Activated gamma-delta T cell treated with Interleukin-2 at 50 U/mL for 16 hours (primary cell): ENCODE data around the gene CRK.
"Not testable (repeated sequence)": the region's sequence is repeated elsewhere in the genome, so short reads cannot be mapped to it uniquely, and the experiment has no call there.

ENCODE experiments used
- DNase-seq: peaks from one replicate; pipeline ENCODE4 v3.0.0-alpha.2; 2020

The CRK gene

GRCh38 chr17:1462164-1463112 lies 6.4 kb upstream of the CRK start:
- DNase-seq, result no peak

GRCh38 chr17:1461198-1461944 lies 5.3 kb upstream of the CRK start:
- DNase-seq, result no peak

- no peak for DNase-seq
Measured at GRCh38 chr17:1460233-1460632, 4.2 kb upstream of the CRK start.

DNA sequence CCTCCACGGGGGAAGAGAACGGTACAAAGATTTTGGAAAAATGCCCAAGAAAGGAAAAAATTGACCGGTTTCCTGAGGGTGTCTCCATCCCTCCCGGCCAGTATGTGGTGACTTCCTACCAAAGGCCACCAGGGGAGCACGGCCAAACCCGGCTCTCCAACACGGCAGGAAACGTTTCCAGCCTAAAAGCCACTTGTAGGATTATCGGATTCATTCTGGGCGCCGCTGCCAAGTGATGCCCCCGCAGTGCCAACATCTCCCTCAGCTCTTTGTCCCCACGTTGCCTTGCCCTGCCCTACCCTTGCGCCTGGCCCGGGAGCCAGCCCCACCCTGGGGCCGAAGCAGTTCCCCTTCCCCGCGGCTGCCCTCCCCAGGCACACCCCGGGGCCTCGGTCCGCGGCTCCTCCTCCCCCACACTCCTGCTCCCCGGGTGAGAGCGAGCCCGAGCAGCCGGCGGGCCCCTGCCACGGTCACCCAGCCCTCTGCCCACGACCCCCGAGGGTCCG lies 688 bp downstream of the CRK start:
- DNase-seq, result peak; percentile 13

- no peak for DNase-seq
Measured at GRCh38 chr17:1454541-1454940, 1.5 kb downstream of the CRK start.

DNA sequence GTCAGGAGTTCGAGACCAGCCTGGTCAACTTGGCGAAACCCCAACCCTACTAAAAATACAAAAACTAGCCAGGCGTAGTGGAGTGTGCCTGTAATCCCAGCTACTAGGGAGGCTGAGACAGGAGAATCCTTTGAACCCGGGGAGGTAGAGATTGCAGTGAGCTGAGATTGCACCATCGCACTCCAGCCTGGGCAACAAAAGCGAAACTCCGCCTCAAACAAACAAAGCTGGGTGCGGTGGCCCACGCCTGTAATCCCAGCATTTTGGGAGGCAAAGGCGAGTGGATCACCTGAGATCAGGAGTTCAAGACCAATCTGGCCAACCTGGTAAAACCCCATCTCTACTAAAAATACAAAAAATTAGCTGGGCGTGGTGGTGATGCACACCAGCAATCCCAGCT lies 2.3 kb downstream of the CRK start:
- not testable (repeated sequence) for DNase-seq

DNA sequence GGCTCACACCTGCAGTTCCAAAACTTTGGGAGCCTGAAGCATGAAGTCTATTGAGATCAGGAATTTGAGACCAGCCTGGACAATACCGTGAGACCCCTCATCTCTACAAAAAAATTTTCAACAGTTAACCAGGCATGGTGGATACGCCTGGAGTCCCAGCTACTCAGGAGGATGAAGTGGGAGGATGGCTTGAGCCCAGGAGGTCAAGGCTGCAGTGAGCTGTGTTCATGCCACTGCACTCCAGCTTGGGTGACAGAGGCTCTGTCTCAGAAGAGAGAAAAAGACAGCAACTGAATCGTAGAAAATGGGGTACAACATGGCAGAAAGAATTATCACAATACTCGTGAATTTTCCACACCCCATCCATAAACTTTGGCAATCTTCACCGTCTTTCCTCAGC lies 3.2 kb downstream of the CRK start:
- no peak for DNase-seq

- not testable (repeated sequence) for DNase-seq
Measured at GRCh38 chr17:1450261-1450660, 5.8 kb downstream of the CRK start.

DNA sequence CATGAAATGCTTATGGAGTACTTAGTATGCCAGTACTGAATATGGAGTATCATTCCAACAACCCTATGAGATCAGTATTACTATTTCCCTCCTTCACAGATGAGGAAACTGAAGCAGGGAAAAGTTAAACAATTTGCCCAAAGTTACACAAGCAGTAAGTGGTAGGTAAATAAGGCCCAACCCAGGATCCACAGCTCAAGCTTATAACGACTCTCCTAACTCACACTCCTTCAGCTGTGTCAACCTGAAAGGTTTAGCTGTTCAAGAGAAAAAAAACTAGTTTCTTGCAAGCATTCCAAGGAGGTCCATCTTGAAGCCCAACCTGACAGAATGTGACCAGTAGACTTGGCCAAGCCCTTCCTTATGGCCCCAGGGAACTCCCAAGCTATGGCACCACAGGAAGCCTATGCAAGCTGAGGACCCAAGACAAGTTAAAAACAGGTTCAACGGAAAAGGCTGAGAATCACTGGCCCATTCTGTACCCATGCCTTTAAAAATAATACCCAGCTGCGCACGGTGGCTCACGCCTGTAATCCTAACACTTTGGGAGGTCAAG lies 6.5 kb downstream of the CRK start:
- no peak for DNase-seq

- no peak for DNase-seq
Measured at GRCh38 chr17:1447052-1447451, 9.0 kb downstream of the CRK start.

- DNase-seq, result no peak
Measured at GRCh38 chr17:1446201-1446600, 9.8 kb downstream of the CRK start.

- DNase-seq, result not testable (repeated sequence)
Measured at GRCh38 chr17:1445695-1446094, 10.3 kb downstream of the CRK start.

GRCh38 chr17:1442721-1443120 lies 13.3 kb downstream of the CRK start:
- not testable (repeated sequence) for DNase-seq

DNA sequence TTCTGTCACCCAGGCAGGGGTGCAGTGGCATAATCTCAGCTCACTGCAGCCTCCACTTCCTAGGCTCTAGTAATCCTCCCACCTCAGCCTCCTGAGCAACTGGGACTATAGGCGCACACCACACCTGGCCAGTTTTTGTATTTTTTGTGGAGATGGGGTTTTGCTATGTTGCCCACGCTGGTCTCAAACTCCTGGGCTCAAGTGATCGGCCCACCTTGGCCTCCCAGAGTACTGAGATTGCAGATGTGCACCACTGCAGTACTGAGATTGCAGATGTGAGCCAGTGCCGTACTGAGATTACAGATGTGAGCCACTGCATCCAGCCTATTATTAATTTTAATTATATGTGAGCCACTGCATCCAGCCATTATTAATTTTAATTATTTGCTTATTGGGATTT lies 13.8 kb downstream of the CRK start:
- no peak for DNase-seq

- no peak for DNase-seq
Measured at GRCh38 chr17:1440921-1441320, 15.1 kb downstream of the CRK start.

DNA sequence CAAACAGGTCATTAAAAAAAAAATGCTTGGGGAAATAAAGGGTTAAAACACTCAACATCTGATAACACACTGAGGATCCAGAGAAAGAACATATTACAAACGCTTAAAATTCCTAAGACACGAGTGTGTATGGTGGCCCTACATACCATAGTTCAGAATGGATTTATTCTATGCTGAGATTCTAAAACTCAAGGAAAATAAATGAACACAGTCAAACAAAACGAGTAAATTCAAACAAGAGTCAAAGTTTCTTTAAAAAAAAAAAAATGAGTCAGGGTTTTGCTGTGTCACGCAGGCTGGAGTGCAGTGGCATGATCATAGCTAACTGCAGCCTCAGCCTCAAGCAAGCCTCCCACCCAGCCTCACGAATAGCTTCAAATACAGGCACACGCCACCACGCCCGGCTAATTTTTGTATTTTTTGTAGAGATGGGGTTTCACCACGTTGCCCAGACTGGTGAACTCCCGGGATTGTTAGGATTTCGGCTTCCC lies 17.4 kb downstream of the CRK start:
- no peak for DNase-seq

- no peak for DNase-seq
Measured at GRCh38 chr17:1435326-1435725, 20.7 kb downstream of the CRK start.

- DNase-seq, result no peak
Measured at GRCh38 chr17:1434150-1434549, 21.9 kb downstream of the CRK start.

DNA sequence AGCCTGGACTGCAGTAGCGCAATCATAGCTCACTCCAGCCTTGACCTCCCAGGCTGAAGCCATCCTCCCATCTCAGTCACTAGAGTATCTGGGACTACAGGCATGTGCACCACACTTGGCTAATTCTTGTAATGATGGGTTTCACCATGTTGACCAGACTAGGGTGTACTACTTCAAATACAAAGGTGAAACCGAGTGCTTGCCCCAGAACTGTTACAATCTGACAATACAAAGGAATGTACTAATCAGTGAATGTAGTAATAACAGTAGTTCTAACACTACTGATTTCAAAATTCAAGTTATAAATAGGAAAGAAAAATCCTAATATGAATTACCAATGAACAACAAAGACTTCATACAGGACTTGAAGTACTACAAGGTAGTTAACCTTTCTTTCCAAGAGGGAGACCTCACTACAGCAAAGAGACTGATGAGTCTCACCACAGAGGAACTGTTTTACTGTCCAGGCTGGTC lies 24.4 kb downstream of the CRK start:
- no peak for DNase-seq

DNA sequence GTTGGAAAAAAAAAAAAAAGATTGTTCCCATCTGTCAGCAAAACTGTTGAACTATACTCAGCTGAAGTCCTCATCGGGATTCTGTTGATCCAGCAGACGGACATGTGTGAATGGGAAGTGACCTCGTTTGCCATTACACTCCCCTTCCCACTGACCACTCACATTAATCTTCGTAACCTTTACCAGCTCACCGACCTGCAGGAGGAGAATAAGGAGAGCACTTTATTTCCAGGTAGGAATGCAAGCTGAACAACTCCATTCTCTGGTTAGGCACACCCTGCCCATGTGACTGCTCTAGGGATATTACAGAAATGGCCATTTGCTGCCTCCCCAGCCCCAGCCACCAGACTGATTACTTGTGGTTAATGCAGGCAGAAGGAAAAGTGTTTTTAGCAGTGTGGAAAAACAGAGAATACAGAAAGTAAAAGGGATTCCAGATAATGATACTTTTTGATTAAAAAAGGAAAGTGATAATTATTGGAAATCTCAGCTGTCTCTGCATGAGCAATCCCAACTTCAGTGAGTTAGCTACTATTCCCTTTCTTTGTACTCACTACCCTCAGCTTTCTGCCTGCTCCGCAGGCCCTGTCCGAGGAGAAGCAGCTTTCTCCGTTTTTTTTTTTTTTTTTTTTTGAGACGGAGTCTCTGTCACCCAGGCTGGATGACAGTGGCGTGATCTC lies 32.4 kb downstream of the CRK start:
- DNase-seq, result no peak

GRCh38 chr17:1422885-1423284 lies 33.1 kb downstream of the CRK start:
- DNase-seq, result no peak

DNA sequence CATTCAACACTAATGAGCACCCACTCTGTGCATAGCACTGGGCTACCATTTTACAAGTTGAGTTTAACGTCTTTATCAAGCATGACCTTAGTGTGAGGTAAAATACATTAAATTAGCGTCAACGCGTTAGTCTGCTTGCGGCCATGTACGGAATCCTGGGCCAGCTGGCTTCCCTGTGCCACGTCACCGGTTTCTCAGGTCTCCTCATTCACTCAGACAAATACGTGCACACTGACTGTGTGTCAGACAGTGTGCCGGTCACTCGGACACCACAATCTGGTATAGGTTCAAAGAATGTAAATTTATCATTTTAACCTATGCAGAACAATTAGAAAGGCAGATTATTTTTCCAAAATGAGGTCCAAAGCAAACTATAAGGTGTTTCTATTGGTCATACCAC lies 34.6 kb downstream of the CRK start:
- DNase-seq, result no peak

DNA sequence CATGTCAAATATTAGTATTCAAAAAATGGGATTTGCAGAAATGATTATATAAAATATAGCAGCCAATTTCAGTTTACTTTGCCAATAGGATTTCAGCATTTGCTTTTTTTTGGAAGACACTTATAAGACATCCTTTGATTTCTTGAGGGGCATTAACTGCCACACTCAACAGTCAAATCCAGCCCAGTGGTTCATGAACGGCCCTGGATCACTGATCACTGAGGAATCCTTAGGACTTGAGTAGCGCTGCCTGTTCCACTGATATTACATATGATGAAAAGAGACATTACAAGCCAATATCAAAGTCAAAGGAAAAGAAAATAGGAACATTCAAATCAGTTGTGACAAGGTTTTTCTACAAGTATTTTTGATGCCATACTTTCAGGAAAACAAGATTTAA lies 35.1 kb downstream of the CRK start:
- DNase-seq, result no peak
